Measurements from ENCODE around the gene ANGPTL7.

Gene ANGPTL7

GRCh38 chr1:11211461-11211860 is 22.3 kb downstream of the ANGPTL7 start:
- peaks cover 11% of the 10 kb centered on the region; the same call in 1 of the 2 replicates for H3K36me3 ChIP-seq (replicated peaks; ENCODE audit: insufficient read depth, low read length)

DNA sequence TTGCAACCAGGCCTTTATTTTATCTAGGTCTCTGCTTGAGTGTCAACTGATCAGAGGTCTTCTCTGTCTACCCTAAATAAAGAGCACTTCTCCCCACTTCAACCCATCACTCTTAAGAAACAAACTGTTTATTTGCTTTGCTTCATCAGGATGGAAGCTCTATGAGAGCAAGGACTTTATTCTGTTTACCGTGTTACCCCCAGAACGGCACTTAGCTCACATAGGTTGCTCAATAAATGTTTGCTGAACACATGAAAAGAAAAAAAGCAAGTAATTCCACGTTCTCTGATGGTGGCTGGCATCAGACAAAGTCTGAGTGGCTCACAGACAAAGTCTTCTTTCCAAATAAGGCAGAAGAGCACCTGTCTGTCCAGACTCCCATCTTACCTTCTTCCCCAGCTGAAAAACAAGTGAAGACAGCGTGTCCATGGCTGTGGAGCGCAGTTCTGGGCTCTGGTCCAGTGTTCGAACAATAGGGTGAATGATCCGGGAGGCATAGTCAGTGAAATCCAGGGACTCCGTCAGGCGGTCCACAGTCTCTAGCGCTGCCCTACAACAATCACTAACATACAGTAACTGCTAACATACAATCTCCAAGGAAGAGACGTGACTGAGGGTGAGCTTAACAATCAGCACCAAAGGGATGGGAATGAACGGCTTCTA is 22.9 kb downstream of the ANGPTL7 start:
- no peaks in the 10 kb centered on the region for H3K4me1 ChIP-seq (ENCODE audit: low read length)
- no peaks in the 10 kb centered on the region for H3K79me2 ChIP-seq (ENCODE audit: low read length)
- no peaks in the 10 kb centered on the region for H3F3A ChIP-seq (ENCODE audit: insufficient read depth, low read length)
- H4K20me1 ChIP-seq (ENCODE audit: insufficient read depth, low read length): no peaks in the 10 kb centered on the region
- no peaks in the 10 kb centered on the region for H3K27me3 ChIP-seq (replicated peaks; ENCODE audit: insufficient read depth, low read length)
- no peak overlapping the region for H3K27ac ChIP-seq (ENCODE audit: low read length)
- no peak overlapping the region for H3K9ac ChIP-seq (ENCODE audit: low read length)
- no peak for DNase-seq
- no peak for TF ChIP-seq EZH2phosphoT487 (IDR thresholded peaks at IDR 0.05; ENCODE audit: low read length)
- TF ChIP-seq, protein P1, sequence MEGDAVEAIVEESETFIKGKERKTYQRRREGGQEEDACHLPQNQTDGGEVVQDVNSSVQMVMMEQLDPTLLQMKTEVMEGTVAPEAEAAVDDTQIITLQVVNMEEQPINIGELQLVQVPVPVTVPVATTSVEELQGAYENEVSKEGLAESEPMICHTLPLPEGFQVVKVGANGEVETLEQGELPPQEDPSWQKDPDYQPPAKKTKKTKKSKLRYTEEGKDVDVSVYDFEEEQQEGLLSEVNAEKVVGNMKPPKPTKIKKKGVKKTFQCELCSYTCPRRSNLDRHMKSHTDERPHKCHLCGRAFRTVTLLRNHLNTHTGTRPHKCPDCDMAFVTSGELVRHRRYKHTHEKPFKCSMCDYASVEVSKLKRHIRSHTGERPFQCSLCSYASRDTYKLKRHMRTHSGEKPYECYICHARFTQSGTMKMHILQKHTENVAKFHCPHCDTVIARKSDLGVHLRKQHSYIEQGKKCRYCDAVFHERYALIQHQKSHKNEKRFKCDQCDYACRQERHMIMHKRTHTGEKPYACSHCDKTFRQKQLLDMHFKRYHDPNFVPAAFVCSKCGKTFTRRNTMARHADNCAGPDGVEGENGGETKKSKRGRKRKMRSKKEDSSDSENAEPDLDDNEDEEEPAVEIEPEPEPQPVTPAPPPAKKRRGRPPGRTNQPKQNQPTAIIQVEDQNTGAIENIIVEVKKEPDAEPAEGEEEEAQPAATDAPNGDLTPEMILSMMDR (IDR thresholded peaks at IDR 0.05; ENCODE audit: low read length): no peak
- TF ChIP-seq EZH2 (optimal IDR thresholded peaks at IDR 0.05; ENCODE audit: low read depth, low read length): no peak
- no peak overlapping the region for H3K4me2 ChIP-seq (ENCODE audit: low read depth, low read length)
- no peak overlapping the region for H2AFZ ChIP-seq (ENCODE audit: low read length)
- peaks cover 11% of the 10 kb centered on the region; the same call in 1 of the 2 replicates for H3K36me3 ChIP-seq (replicated peaks; ENCODE audit: insufficient read depth, low read length)
- no peak overlapping the region for H3K4me3 ChIP-seq (ENCODE audit: low read length)
- H3K9me2 ChIP-seq (replicated peaks; ENCODE audit: insufficient read depth, low read length): no peaks in the 10 kb centered on the region
- H3K9me3 ChIP-seq (replicated peaks; ENCODE audit: insufficient read depth, low read length): no peaks in the 10 kb centered on the region

More at GRCh38 chr1:11211461-11211860, 22.3 kb downstream of the ANGPTL7 start:
- no peaks in the 10 kb centered on the region for H3K79me2 ChIP-seq (ENCODE audit: low read length)
- H3K4me3 ChIP-seq (ENCODE audit: low read length): no peak overlapping the region
- H4K20me1 ChIP-seq (ENCODE audit: insufficient read depth, low read length): no peaks in the 10 kb centered on the region
- no peaks in the 10 kb centered on the region for H3K27me3 ChIP-seq (replicated peaks; ENCODE audit: insufficient read depth, low read length)
- no peaks in the 10 kb centered on the region for H3K9me3 ChIP-seq (replicated peaks; ENCODE audit: insufficient read depth, low read length)
- H3K9ac ChIP-seq (ENCODE audit: low read length): no peak overlapping the region
- TF ChIP-seq EZH2phosphoT487 (IDR thresholded peaks at IDR 0.05; ENCODE audit: low read length) (no peak), EZH2 (optimal IDR thresholded peaks at IDR 0.05; ENCODE audit: low read depth, low read length) (no peak)
- TF ChIP-seq, protein P1 (IDR thresholded peaks at IDR 0.05; ENCODE audit: low read length): no peak
- no peak overlapping the region for H3K4me2 ChIP-seq (ENCODE audit: low read depth, low read length)
- no peaks in the 10 kb centered on the region for H3K9me2 ChIP-seq (replicated peaks; ENCODE audit: insufficient read depth, low read length)
- no peak overlapping the region for H2AFZ ChIP-seq (ENCODE audit: low read length)
- DNase-seq: no peak
- no peaks in the 10 kb centered on the region for H3F3A ChIP-seq (ENCODE audit: insufficient read depth, low read length)
- H3K4me1 ChIP-seq (ENCODE audit: low read length): no peaks in the 10 kb centered on the region
- no peak overlapping the region for H3K27ac ChIP-seq (ENCODE audit: low read length)

- H3K4me3 ChIP-seq (ENCODE audit: low read length): no peak overlapping the region
- H3F3A ChIP-seq (ENCODE audit: insufficient read depth, low read length): no peaks in the 10 kb centered on the region
- no peaks in the 10 kb centered on the region for H3K9me2 ChIP-seq (replicated peaks; ENCODE audit: insufficient read depth, low read length)
- H3K79me2 ChIP-seq (ENCODE audit: low read length): no peaks in the 10 kb centered on the region
- H3K27me3 ChIP-seq (replicated peaks; ENCODE audit: insufficient read depth, low read length): no peaks in the 10 kb centered on the region
- H3K4me2 ChIP-seq (ENCODE audit: low read depth, low read length): no peak overlapping the region
- H4K20me1 ChIP-seq (ENCODE audit: insufficient read depth, low read length): no peaks in the 10 kb centered on the region
- H3K27ac ChIP-seq (ENCODE audit: low read length): no peak overlapping the region
- H3K9ac ChIP-seq (ENCODE audit: low read length): no peak overlapping the region
- no peaks in the 10 kb centered on the region for H3K9me3 ChIP-seq (replicated peaks; ENCODE audit: insufficient read depth, low read length)
- DNase-seq: no peak
- H2AFZ ChIP-seq (ENCODE audit: low read length): no peak overlapping the region
- no peaks in the 10 kb centered on the region for H3K4me1 ChIP-seq (ENCODE audit: low read length)
- TF ChIP-seq EZH2phosphoT487 (IDR thresholded peaks at IDR 0.05; ENCODE audit: low read length): no peak
- TF ChIP-seq, protein P1 (IDR thresholded peaks at IDR 0.05; ENCODE audit: low read length): no peak
- TF ChIP-seq EZH2 (optimal IDR thresholded peaks at IDR 0.05; ENCODE audit: low read depth, low read length): no peak
- H3K36me3 ChIP-seq (replicated peaks; ENCODE audit: insufficient read depth, low read length): peaks cover 11% of the 10 kb centered on the region; the same call in 1 of the 2 replicates
Observed at GRCh38 chr1:11214698-11215380, 25.7 kb downstream of the ANGPTL7 start.
